WTC11 (cell line): Measurements from ENCODE around the gene MAGOH. TPM values are rescaled to one million over a fixed set of nuclear protein-coding genes. Genes with fewer than 3 reads are reported as not detected.
A peak's percentile ranks its signal among the peaks of the same experiment; 100 is the strongest.

Source experiments
- ATAC-seq: fragments of 200-7000 bp; cut with Tn5 transposase; 2 replicates; pipeline ENCODE4 v1.10.0; 2021; ENCODE audit warnings: mild to moderate bottlenecking, moderate library complexity
- CTCF ChIA-PET: fragments of 300-600 bp; sonication (Branson Sonifier 250); formaldehyde crosslinking; loops from one replicate; lab custom pipeline; 2021; ENCODE audit warnings: antibody characterized with exemption; lab: Charles Lee
- POLR2A ChIA-PET: fragments of 350-600 bp; sonication (Branson Sonifier 250); formaldehyde crosslinking; loops from one replicate; lab custom pipeline; 2021; ENCODE audit warnings: antibody characterized with exemption; lab: Charles Lee
- DNase-seq: peaks from one replicate; pipeline ENCODE4 v3.0.0; 2021; ENCODE audit warnings: low spot score
- H3K27ac Mint-ChIP-seq: 2 replicates; pipeline ENCODE4 v1.8.0; 2021; ENCODE audit warnings: mixed read lengths
- H3K27me3 Mint-ChIP-seq: 2 replicates; pipeline ENCODE4 v1.8.0; 2021; ENCODE audit warnings: low read depth, mild to moderate bottlenecking, moderate library complexity, mixed read lengths
- H3K36me3 Mint-ChIP-seq: 2 replicates; pipeline ENCODE4 v1.8.0; 2021; ENCODE audit warnings: mixed read lengths
- H3K4me1 Mint-ChIP-seq: 2 replicates; pipeline ENCODE4 v1.8.0; 2022; ENCODE audit warnings: mixed read lengths
- H3K4me3 Mint-ChIP-seq: 2 replicates; pipeline ENCODE4 v1.8.0; 2021; ENCODE audit warnings: mild to moderate bottlenecking, moderate library complexity, mixed read lengths
- H3K9me3 Mint-ChIP-seq: 2 replicates; pipeline ENCODE4 v1.8.0; 2021; ENCODE audit warnings: mixed read lengths
- AFF4 ChIP-seq: sonication (generic); formaldehyde crosslinking; IDR thresholded peaks from 2 replicates; pipeline ENCODE4 v1.8.1; 2023; ENCODE audit warnings: mild to moderate bottlenecking, missing genetic modification reagents, borderline replicate concordance
- CBFB ChIP-seq: sonication (generic); formaldehyde crosslinking; IDR thresholded peaks from 2 replicates; pipeline ENCODE4 v1.8.1; 2022; ENCODE audit warnings: mild to moderate bottlenecking, low read depth, missing genetic modification reagents
- FOXK1 ChIP-seq: sonication (generic); formaldehyde crosslinking; IDR thresholded peaks from 2 replicates; pipeline ENCODE4 v1.8.0; 2022; ENCODE audit warnings: mild to moderate bottlenecking, moderate library complexity, missing genetic modification reagents
- GRHL2 ChIP-seq: fragments of 250-450 bp; sonication (Bioruptor Pico); IDR thresholded peaks from 2 replicates; pipeline ENCODE4 v1.8.0; 2022; ENCODE audit warnings: mild to moderate bottlenecking, moderate library complexity; ENCODE audit not compliant: insufficient replicate concordance, severe bottlenecking
- IRF2 ChIP-seq: sonication (generic); formaldehyde crosslinking; IDR thresholded peaks from 2 replicates; pipeline ENCODE4 v1.8.0; 2022; ENCODE audit warnings: low read depth, missing genetic modification reagents, borderline replicate concordance
- SMAD3 ChIP-seq: sonication (generic); formaldehyde crosslinking; IDR thresholded peaks from 2 replicates; pipeline ENCODE4 v1.8.0; 2022; ENCODE audit warnings: missing genetic modification reagents, mild to moderate bottlenecking, borderline replicate concordance
- TEAD4 ChIP-seq: sonication (generic); formaldehyde crosslinking; IDR thresholded peaks from 2 replicates; pipeline ENCODE4 v1.8.0; 2022; ENCODE audit warnings: mild to moderate bottlenecking, missing genetic modification reagents
- TP53 ChIP-seq: sonication (generic); formaldehyde crosslinking; IDR thresholded peaks from 2 replicates; pipeline ENCODE4 v1.8.1; 2023; ENCODE audit warnings: mild to moderate bottlenecking, missing genetic modification reagents
- ZNF396 ChIP-seq: fragments of 250-450 bp; sonication (Bioruptor Pico); IDR thresholded peaks from 2 replicates; pipeline ENCODE4 v1.8.0; 2021; ENCODE audit warnings: mild to moderate bottlenecking, moderate library complexity, borderline replicate concordance
- ZNF416 ChIP-seq: fragments of 250-450 bp; sonication (Bioruptor Pico); IDR thresholded peaks from 2 replicates; pipeline ENCODE4 v1.9.0; 2021; ENCODE audit warnings: mild to moderate bottlenecking, inconsistent platforms
- ZNF512 ChIP-seq: sonication (generic); formaldehyde crosslinking; IDR thresholded peaks from 2 replicates; pipeline ENCODE4 v1.8.1; 2022; ENCODE audit warnings: missing genetic modification reagents, borderline replicate concordance
- total RNA-seq: library from RNA; stranded (reverse); gene quantifications from 3 replicates; pipeline ENCODE4 v1.2.3, GENCODE V29; 2021
- TF ChIP-seq, protein P1 (sequence below): sonication (generic); formaldehyde crosslinking; IDR thresholded peaks from 2 replicates; pipeline ENCODE4 v1.8.1; 2022; ENCODE audit warnings: mild to moderate bottlenecking, missing genetic modification reagents, moderate library complexity, borderline replicate concordance
- TF ChIP-seq, protein P2 (sequence below): sonication (generic); formaldehyde crosslinking; IDR thresholded peaks from 2 replicates; pipeline ENCODE4 v1.8.0; 2023; ENCODE audit warnings: missing genetic modification reagents, mild to moderate bottlenecking, borderline replicate concordance
- TF ChIP-seq, protein P3 (sequence below): sonication (generic); formaldehyde crosslinking; IDR thresholded peaks from 2 replicates; pipeline ENCODE4 v1.8.1; 2022; ENCODE audit warnings: low read depth, mild to moderate bottlenecking, moderate library complexity, missing genetic modification reagents, borderline replicate concordance
- TF ChIP-seq, protein P4 (sequence below): sonication (generic); formaldehyde crosslinking; IDR thresholded peaks from 2 replicates; pipeline ENCODE4 v1.8.0; 2022; ENCODE audit warnings: mild to moderate bottlenecking, missing genetic modification reagents

The MAGOH gene
- total RNA-seq, 1 experiment from 2014 or later = 57.8 TPM

DNA sequence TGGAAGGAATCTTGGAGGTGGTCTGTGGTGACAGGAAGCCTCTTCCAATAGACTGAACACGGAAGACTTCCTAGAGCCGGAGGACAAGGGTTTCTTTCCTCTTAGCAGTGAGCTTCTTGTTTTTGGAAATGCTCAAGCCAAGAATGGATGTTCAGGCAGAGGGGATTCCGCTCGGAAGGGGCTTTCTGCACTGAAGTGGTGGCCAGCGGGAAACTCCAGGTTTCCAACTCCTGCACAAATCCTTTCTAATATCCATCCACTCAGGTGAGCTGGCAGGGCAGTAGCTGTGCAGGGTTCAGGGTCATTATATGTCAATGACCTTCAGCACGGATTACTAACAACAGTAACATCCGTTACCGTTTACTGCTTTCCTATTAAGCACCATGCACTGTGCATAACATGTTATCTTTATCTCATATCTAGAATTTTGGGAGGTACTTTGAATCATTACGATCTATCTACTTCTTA, 42.3 kb downstream of the MAGOH start (continued):
- TF ChIP-seq, protein P1, sequence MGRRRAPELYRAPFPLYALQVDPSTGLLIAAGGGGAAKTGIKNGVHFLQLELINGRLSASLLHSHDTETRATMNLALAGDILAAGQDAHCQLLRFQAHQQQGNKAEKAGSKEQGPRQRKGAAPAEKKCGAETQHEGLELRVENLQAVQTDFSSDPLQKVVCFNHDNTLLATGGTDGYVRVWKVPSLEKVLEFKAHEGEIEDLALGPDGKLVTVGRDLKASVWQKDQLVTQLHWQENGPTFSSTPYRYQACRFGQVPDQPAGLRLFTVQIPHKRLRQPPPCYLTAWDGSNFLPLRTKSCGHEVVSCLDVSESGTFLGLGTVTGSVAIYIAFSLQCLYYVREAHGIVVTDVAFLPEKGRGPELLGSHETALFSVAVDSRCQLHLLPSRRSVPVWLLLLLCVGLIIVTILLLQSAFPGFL (CRISPR knock-in tag) = no peak
- TF ChIP-seq TP53 (CRISPR knock-in tag) = no peak

GRCh38 chr1:53195246-53196016, 42.9 kb downstream of the MAGOH start:
- POLR2A ChIA-PET = no interaction called here
- peaks cover 23% of the 10 kb centered on the region for H3K4me1 Mint-ChIP-seq
- no peak for ATAC-seq
- no peak overlapping the region for H3K27ac Mint-ChIP-seq
- no peaks in the 10 kb centered on the region for H3K36me3 Mint-ChIP-seq
- H3K4me3 Mint-ChIP-seq = peak overlapping the region; percentile 93
- no peak for DNase-seq
- H3K9me3 Mint-ChIP-seq = no peaks in the 10 kb centered on the region
- CTCF ChIA-PET = interaction anchor here (1.0 to 2.4 kb wide), 5 partner anchors 9 to 290 kb away, joined by 3 to 13 read pairs (median 4); no protein-coding TSS in a partner anchor
- H3K27me3 Mint-ChIP-seq = peaks cover 23% of the 10 kb centered on the region
- TF ChIP-seq FOXK1 (no peak), ZNF396 (CRISPR knock-in tag) (no peak), SMAD3 (no peak), ZNF416 (CRISPR knock-in tag) (no peak), TEAD4 (no peak), AFF4 (no peak), GRHL2 (CRISPR knock-in tag) (no peak), IRF2 (CRISPR knock-in tag) (no peak), CBFB (no peak), ZNF512 (no peak)
- TF ChIP-seq, protein P2, sequence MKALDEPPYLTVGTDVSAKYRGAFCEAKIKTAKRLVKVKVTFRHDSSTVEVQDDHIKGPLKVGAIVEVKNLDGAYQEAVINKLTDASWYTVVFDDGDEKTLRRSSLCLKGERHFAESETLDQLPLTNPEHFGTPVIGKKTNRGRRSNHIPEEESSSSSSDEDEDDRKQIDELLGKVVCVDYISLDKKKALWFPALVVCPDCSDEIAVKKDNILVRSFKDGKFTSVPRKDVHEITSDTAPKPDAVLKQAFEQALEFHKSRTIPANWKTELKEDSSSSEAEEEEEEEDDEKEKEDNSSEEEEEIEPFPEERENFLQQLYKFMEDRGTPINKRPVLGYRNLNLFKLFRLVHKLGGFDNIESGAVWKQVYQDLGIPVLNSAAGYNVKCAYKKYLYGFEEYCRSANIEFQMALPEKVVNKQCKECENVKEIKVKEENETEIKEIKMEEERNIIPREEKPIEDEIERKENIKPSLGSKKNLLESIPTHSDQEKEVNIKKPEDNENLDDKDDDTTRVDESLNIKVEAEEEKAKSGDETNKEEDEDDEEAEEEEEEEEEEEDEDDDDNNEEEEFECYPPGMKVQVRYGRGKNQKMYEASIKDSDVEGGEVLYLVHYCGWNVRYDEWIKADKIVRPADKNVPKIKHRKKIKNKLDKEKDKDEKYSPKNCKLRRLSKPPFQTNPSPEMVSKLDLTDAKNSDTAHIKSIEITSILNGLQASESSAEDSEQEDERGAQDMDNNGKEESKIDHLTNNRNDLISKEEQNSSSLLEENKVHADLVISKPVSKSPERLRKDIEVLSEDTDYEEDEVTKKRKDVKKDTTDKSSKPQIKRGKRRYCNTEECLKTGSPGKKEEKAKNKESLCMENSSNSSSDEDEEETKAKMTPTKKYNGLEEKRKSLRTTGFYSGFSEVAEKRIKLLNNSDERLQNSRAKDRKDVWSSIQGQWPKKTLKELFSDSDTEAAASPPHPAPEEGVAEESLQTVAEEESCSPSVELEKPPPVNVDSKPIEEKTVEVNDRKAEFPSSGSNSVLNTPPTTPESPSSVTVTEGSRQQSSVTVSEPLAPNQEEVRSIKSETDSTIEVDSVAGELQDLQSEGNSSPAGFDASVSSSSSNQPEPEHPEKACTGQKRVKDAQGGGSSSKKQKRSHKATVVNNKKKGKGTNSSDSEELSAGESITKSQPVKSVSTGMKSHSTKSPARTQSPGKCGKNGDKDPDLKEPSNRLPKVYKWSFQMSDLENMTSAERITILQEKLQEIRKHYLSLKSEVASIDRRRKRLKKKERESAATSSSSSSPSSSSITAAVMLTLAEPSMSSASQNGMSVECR (CRISPR knock-in tag) = no peak
- TF ChIP-seq, protein P3, sequence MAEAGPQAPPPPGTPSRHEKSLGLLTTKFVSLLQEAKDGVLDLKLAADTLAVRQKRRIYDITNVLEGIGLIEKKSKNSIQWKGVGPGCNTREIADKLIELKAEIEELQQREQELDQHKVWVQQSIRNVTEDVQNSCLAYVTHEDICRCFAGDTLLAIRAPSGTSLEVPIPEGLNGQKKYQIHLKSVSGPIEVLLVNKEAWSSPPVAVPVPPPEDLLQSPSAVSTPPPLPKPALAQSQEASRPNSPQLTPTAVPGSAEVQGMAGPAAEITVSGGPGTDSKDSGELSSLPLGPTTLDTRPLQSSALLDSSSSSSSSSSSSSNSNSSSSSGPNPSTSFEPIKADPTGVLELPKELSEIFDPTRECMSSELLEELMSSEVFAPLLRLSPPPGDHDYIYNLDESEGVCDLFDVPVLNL (CRISPR knock-in tag) = no peak
- TF ChIP-seq, protein P1 (CRISPR knock-in tag) = no peak
- TF ChIP-seq, protein P4, sequence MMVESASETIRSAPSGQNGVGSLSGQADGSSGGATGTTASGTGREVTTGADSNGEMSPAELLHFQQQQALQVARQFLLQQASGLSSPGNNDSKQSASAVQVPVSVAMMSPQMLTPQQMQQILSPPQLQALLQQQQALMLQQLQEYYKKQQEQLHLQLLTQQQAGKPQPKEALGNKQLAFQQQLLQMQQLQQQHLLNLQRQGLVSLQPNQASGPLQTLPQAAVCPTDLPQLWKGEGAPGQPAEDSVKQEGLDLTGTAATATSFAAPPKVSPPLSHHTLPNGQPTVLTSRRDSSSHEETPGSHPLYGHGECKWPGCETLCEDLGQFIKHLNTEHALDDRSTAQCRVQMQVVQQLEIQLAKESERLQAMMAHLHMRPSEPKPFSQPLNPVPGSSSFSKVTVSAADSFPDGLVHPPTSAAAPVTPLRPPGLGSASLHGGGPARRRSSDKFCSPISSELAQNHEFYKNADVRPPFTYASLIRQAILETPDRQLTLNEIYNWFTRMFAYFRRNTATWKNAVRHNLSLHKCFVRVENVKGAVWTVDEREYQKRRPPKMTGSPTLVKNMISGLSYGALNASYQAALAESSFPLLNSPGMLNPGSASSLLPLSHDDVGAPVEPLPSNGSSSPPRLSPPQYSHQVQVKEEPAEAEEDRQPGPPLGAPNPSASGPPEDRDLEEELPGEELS = no peak
